HK-2 (cell line): ENCODE results near the gene YBX2.
A peak's percentile ranks its signal among the peaks of the same experiment; 100 is the strongest.

Experiments used
- DNase-seq: peaks from one replicate; pipeline ENCODE4 v3.0.0-alpha.2; 2018; ENCODE audit not compliant: unreplicated experiment

YBX2 gene

DNA sequence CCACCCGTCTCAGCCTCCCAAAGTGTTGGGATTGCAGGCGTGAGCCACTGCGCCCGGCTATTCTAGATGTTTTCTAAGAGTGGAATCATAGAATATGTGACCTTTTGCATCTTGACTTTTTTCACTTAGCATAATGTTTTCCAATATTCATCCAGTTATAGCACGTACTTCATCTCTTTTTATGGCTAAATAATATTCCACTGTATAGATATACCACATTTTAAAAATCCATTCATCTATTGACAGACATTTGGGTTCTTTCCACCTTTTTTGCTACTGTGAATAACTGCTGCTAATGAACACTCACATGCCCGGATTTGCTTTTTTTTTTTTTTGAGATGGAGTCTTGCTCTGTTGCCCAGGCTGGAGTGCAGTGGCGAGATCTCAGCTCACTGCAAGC, 9.7 kb upstream of the YBX2 start:
- DNase-seq = no peak

DNA sequence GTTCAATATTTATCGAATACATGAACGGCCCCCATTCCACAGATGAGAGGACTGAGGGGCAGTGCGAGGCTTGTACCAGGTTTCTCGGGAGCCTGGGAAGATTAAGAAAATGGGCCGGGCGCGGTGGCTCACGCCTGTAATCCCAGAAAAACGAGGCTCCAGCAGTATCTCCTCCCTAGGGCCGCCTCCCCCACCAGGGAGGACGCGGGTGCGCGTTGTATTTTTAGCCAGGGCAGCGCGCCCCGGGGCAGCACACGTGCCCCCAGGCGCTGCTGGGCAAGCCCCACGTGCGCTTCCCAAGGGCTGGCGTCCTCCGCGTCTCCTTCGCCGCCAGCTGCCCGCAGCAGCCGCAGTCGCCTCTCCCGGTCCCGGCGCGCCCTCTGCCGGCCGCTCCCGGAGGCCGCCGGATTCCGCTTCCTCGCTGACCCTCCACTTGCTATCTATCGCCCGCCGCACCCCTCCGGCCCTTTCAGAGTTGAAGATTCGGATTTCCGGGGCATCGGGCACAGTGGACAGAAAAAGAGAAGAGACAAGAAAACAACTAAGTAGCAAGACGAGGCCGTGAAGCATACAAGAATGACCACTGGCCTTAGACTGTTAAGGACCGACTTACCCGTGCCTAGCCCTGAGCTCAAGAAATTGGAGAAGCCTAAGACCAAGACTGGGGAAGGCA, 1.9 kb upstream of the YBX2 start:
- DNase-seq = peak; percentile 87

DNA sequence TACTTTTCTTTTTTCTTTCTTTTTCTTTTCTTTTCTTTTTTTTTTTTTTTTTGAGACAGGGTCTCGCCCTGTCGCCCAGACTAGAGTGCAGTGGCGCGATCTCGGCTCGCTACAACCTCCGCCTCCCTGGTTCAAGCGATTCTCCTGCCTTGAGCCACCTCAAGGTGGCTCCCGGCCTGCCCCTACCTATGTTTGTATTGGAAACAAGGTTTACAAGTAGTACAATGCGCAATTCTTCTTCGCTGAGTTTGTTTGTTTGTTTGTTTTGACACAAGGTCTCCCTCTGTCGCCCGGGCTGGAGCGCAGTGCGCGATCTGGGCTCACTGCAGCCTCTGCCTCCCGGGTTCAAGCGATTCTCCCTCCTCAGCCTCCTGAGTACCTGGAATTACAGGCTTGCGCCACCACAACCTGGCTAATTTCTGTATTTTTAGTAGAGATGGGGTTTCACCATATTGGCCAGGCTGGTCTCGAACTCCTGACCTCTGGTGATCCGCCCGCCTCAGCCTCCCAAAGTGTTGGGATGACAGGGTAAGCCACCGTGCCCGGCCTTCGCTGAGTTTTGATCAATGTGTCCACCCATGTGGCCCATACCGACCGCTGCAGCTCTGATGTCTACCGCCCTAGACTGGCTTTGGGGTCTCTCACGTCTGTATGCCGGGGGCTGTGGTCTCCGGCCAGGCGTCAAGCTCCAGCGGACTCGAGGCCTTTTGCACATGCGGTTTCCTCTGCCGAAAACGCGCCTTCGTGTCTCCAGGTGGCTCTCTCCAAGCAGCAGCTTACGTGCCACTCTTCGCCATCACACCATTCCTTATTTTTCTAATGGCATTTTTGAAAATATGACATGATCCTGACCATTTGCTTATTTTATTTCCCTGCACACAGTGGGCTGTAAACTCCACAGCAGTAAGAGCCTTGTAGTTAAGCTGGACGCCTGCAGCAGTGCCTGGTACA, 1.1 kb upstream of the YBX2 start:
- DNase-seq = no peak

- DNase-seq = peak; percentile 54
These were observed 424 bp downstream of the YBX2 start for GRCh38 chr17:7293816-7294613.

DNA sequence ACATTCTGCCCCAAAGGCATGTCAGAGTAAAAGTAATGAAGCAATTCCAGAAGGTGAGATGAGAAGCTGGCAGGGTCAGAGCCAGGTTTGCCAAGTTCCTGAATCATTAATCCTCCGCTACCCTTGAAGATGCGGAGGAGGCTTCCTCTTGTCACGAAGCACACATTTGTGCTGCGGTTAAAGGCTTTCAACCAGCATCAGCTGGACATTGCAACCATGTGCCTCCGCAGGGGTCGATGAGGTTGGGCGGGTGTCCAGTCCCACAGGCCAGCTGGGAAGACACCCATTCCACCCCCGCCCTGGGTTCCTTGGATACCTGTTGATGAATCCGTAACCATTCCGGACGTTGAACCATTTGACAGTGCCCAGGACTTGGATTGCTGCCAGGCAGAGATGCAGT, 1.3 kb downstream of the YBX2 start:
- DNase-seq = peak; percentile 29

DNA sequence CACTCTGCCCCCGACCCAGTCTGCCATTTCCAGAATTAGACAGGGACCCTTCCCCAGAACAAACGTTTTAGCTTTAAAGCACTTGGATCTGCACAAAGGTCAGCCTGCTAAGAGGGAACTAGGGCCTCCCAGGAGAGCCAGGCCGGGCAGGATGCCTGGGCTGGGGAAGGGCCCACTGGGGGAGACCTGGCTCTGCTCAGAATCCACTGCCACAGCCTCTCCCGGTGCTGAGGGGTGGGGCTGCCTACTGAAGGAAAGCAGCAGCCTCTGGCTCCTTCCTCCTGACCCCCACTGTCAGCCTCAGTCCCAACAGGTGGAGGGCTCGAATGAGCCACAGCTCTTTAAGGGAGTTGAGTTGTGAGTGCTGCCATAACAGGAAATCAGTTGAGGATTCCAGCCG, 1.7 kb downstream of the YBX2 start:
- DNase-seq = no peak

DNA sequence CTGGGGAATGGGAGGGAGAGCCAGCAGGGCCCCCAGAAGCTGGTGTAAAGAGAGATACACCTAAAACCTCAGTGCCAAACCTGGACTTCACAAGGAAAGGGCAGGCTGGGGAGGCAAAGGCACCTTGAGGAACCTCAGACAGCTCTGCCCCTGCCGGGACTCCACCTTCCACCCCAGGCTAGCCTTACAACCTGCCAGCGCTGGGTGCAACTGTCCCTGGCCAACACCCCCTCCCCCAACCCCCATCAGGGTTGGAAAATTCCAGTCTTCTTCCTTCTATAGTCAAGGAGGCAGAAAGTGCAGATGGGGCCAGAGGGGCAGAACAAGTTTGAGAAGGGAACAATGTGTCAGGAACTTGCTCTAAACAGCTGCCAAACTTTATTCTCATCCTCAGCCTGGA, 2.2 kb downstream of the YBX2 start:
- no peak for DNase-seq

DNA sequence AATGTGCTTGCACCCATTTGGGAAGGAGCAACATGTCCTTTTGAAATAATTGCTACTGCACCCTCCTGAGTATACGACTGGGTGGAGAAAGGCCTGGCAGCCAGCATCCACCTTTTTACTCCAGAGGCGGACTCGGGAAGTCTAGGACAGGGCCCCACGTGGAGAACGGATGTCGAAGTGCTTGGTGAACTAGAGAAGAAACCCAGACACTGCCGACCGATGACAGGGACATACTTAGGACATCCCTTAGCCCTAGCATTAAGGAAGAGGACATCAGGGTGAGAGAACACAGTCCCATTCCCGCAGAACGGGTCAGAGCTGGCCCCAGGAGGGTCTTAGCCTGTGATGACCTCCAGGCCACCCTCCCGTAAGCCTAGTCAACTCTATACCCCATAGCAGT, 3.8 kb downstream of the YBX2 start:
- no peak for DNase-seq

DNA sequence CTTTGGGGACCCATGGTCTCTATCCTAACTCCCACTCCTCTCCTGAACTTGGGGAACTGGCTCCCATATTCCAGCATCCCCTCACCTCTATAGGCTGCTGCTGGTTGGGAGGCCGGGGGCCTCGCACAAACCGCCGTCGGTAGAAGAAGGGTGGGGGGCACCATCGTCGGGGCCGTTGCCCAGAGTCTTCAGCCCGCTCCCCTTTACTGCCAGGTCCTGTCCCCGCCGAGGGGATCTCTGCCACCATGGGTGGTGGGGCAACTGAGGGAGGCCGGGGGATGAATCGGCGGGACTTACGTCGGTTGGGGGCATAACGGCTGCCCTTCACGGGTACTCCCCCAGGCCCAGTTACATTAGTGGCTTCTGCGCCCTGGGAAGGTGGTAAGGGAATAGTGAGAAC, 4.3 kb downstream of the YBX2 start:
- DNase-seq = no peak

DNA sequence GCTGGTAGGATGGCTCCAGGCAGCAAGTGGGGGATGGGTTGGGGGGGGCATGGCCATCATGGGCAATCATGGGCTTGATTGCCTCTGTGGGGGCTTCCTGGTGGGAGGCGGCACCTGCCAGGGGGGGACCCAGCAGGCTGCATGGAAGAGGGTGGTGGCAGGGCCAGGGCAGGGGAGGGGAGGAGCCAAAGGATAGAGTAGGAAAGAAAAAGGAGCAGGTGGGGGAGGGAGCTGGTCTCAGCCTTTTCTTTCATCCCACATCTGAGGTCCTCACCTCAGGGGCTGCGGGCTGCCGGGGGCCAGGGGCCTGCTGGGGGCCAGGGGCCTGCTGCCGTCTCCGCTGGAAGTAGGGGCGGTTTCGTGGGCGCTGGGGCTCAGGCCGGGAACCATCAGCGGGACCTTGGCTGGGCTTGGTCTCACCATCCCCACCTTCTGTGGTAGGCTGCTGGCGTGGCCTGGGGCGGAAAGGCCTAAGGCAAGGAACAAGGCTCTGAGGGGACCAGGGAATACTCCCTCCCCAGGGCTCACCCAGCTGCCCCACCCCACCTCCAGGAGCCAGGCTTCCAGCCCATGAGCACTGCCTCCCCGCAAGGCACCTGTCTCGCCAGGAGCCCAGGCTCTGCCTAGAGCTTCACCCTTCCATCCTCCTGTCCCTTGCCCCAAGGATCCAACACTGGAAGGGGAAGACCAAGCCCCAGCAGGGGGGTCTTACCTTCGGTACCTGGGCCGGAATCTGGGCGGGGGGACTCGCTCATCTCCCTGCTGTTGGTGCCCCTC, 5.0 kb downstream of the YBX2 start:
- no peak for DNase-seq

GRCh38 chr17:7285679-7286078, 8.8 kb downstream of the YBX2 start:
- DNase-seq = no peak

DNA sequence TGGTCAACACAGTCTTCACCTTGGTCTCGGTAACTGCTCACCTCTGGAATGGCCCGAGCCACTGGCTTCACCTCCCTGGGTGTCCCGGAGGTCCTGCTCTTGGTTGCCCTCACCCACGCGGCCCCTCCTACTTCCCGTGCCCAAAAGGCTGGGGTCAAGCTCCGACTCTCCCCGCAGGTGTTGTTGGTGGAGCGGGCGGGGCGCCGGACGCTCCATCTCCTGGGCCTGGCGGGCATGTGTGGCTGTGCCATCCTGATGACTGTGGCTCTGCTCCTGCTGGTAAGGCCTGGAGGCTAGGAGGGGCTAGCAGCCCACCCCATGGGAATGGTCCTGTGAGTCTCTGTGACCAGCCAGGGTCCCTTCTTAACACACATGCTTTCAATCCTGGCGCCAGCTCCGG, 9.5 kb downstream of the YBX2 start:
- no peak for DNase-seq

- DNase-seq = no peak
These were observed 10.8 kb downstream of the YBX2 start for GRCh38 chr17:7283471-7284216.

- no peak for DNase-seq
These were observed 11.6 kb downstream of the YBX2 start for GRCh38 chr17:7282752-7283321.

DNA sequence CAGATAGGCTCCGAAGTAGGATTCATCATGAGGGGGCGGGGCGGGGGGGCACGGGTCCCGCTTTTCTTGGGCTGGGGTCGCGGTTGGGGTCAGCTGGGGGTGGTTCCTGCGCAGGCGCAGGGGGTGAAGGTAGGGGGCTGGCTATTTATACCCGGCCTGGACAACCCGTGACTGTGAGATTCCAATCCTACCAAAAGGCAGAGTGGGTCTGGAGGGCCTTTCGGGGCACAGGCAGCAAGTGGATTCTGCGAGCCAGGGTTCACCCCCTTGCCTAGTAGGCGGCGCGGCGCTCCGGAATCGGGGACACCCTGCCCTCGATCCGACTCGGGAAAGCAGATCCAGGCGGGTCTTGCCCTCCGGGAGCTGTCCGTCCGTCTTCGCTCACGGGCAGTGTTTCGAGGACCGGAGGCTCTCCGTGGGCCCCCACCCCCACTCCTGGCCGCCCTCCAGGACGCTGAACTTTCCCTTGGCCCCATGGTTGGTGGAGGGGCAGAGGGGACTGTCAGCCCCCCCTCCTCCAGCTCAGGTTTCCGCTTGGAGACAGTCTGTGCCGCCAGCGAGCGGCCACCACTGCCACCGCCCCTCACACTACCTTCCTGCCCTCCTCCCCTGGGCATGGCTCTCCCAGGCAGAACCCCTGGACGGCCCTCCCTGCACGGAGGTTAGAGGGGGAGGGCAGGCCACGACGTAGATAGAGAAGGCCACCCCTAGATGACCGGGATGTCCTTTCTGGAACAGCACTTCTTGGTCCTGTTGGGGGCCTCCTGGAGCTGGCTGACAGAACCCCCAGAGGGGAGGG, 12.3 kb downstream of the YBX2 start:
- peak; percentile 19 for DNase-seq

DNA sequence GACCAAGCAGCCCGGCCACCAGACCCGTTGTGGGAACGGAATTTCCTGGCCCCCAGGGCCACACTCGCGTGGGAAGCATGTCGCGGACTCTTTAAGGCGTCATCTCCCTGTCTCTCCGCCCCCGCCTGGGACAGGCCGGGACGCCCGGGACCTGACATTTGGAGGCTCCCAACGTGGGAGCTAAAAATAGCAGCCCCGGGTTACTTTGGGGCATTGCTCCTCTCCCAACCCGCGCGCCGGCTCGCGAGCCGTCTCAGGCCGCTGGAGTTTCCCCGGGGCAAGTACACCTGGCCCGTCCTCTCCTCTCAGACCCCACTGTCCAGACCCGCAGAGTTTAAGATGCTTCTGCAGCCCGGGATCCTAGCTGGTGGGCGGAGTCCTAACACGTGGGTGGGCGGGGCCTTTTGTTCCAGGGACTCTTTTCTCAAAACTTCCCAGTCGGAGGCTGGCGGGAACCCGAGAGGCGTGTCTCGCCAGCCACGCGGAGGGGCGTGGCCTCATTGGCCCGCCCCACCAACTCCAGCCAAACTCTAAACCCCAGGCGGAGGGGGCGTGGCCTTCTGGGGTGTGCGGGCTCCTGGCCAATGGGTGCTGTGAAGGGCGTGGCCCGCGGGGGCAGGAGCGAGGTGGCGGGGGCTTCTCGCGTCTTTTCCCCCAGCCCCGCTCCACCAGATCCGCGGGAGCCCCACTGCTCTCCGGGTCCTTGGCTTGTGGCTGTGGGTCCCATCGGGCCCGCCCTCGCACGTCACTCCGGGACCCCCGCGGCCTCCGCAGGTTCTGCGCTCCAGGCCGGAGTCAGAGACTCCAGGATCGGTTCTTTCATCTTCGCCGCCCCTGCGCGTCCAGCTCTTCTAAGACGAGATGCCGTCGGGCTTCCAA, 13.1 kb downstream of the YBX2 start, which contains the start of gene SLC2A4:
Gene SLC2A4, plus strand, starts transcription at position 645 of the 879 bp plus-strand sequence. Its CDS starts 217 bp downstream, at position 862.
- DNase-seq = peak; percentile 91

- peak; percentile 84 for DNase-seq
These were observed 13.8 kb downstream of the YBX2 start for GRCh38 chr17:7280519-7281073.

- no peak for DNase-seq
These were observed 15.0 kb downstream of the YBX2 start for GRCh38 chr17:7279448-7279847.
